NCI-H82 treated with DMSO at 0.1 percent for 48 hours (cell line): Measurements from ENCODE around the gene DPM2.

Source experiments
- DNase-seq: peaks from one replicate; lab custom pipeline; 2025; ENCODE audit not compliant: unreplicated experiment; lab: John Stamatoyannopoulos, UW

DPM2 gene

DNA sequence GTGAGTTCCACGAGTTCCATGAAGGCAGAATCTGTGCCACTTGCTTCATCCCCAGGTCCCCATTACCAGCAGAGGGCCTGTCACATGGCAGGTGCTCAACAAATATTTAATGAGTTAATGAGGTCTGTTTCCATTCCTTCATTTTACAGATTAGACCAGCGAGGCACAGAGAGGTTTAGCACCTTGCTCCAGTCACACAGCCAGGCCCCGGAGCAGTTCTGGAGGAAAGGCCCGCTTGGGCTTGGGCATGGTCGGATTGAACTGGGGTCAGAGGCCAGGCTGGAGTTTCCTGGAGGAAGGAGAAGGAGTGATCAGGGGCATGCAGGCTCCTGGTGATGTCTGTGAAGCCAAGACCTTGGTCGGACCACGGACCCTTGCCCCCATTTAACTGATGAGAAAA is 16.9 kb downstream of the DPM2 start:
- DNase-seq: no peak

DNA sequence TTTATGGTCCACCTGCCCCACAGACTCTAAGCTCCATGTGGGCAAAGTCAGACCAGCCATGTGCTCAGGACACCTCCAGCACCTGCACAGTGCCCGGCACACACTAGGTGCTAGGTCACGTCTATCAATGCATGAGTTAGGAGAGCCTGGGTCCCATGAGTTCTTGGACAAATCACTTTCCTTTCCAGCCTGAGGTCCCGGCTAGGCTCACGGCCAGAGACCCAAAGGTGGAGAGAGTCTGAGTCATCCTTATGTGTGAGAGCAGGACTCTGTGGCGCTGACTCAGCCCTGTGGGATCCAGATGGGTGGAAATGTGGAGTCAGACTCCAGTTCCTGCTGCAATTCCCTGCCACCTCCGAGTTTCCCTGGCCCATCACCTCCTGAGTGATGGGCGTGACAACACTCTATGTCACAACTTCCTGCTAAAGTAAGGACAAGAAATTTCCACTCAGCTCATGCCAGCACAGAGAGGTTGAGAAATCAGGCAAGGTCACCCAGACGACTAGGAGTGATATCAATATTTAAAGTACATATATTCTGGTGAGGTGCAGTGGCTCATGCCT is 18.3 kb downstream of the DPM2 start:
- DNase-seq: no peak

DNA sequence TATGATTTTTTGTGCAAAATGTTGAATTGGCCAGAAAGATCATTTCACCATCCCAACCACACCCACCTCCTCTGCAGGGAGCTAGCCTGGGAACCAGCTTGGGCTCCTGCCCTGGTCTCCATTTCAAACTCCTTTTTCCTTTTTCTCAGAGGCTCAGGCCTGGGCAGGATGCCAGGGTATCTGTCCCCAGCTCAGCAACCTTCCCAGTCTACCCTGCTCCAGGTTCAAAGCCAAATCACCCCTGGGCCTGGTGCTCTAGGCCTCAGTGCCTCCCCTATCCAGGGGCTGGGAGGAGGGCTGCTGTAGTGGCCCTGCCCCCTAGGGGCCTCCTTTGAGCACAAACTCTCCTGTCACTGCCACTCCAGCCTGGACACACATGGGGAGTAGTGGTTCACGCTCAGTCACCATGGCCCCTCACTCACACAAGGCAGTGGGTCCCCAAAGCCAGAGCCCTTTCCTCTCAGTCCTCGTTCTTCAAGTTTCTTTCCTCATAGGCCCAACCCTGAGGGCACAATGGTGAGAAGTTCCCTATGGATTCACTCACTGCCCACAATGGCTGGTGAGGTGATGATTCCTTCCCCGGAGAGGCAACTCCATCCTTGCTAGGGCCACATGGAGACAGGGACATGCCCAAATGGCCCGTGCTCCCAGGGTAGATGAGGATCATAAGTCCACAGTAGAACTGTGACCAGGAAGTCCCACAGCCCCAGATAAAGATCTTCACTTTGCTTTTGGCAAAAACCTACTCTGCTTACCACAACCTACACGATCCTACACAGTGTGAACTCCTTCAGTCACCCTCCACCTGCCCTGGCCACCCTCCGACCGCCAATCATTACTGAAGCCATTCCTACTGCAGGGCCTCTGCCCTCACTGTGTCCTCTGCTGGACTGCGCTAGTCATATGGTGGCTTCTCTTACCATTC is 19.2 kb downstream of the DPM2 start:
- DNase-seq: no peak

DNA sequence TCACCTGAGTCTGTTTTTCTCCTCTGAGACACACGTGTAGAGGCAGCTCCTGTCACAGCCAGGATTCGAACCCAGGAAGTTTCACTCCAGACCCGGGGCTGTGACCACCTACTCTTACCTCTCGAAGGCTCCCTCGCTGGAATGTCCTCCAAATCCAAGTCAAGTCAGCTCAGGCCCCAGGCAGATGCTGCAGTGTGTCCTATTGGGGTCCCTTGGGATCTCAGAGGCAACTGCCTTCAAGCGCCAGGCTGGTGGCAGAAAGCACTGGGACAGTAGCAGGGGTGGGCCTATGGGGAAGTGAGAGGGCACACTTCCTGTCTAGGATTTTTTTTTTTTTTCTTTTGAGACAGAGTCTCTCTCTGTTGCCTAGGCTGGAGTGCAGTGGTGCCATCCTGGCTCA is 20.1 kb downstream of the DPM2 start:
- DNase-seq: no peak

DNA sequence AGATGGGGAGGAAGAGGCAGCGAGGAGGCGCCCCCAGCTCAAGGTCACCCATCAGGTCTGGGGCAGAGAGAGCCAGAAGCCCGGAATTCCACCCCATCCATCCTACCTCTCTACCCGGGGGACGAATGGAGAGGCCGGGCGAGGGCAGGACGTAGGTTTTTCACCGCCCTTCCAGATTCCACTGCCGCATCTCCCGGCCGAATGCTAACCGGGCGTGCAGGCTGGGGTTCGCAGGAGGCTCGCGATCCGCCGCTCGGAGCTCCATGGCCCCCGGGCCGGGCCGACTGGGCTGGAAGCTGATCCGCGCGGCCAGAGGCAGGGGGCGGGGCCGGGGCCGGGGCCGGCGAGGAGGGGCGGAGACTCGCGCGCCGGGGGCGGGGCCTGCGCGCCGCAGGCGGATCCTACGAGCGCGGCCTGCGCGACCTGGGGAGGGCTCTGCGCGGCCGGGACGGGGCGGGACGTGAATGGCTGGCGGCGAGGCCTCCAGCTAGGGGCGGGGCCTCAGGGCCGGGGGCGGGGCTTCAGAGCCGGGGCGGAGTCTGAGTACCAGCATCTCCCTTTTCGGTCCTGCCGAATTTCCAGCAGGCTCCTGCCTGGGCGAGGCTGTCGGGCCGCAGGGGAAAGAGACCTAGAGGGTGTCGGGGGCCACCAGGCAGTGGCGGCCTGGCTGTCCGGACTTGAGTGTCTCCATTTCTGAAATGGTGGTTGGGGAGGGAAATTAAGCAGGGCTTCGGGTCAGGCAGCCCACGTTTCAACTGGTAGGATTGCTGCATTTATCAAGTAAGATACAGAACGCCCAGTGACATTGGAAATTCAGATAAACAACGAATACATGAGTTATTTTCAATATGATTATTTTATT is 20.7 kb downstream of the DPM2 start, which contains the start of gene ST6GALNAC4:
Gene ST6GALNAC4 (minus strand): TSS at position 322 of the 862 bp plus-strand sequence. CDS start 622 bp downstream, outside the sequence.
- peak; percentile 69 for DNase-seq

DNA sequence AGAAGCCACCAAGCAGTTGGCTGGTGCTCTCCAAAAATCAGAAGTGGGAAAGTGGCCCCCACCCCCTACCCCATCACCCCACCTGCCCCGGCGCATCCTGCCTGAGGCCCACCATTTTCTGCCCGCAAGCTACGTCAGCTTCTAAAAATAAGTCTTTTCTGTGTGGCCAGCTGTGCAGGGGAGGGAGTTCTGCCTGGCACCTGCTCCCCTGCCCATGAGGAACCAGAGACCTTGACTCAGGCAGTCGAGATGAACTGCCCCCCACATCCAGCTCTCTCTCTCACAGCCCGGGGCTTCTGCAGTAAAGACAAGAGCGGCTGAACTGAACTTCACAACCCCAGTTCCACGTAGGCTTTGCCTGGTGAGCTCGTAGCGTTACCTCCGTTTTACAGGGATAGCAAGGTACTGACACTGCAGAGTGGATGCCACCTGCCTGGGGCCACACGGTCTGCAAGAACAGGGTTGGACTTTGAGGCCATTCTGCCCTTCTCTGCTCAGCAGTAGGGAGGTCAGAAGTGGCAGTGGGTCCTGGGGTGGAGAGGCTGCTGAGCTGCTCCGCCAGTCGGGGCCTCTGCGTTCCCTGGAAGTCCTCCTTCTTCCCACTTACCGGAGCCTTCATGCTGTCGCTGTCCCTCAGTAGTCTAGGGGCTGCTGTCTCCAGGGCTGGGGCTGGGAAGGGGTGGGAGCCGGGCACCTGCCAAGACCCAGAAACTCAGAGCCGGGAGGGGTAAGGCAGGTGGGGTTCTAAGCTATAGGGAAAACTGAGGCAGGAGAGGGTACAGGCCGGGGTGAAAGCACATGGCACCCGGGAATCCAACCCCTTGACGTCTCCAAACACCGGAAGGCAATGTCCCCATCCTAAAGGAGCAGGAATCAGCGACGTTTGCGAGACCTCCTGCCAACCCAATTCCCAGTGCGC is 21.6 kb downstream of the DPM2 start:
- no peak for DNase-seq

DNA sequence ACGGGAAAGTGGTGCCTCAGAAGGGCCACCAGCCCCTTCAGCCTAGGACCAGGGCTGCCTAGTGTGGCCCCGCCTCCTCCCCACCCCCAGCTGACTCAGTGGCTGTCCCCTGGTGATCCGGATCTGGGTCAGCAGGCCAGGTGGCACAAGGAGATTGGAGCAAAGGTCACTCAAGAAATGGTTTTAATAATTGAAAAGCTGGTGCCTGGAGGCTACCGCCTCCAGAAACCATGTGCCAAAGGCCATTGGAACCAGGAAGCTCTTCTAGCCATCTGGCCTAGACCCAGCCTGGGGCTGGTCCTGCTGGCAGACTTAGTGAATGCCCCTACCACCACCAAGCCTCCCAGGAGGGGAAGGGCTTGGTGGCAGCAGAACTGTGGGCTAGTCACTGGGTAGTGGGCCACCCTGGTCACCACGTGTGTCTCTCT is 22.3 kb downstream of the DPM2 start:
- no peak for DNase-seq

DNA sequence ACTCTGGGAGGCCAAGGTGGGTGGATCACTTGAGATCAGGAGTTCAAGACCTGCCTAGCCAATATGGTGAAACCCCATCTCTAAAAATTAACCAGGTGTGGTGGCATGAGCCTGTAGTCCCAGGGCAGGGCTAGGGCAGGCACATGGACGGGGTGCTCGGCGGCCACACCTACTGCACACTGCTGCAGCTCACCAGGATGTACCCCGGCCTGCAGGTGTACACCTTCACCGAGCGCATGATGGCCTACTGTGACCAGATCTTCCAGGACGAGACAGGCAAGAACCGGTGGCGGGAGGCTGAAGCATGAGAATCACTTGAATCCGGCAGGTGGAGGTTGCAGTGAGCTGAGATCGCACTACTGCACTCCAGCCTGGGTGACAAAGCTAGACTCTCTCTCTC is 24.0 kb downstream of the DPM2 start:
- DNase-seq: no peak

DNA sequence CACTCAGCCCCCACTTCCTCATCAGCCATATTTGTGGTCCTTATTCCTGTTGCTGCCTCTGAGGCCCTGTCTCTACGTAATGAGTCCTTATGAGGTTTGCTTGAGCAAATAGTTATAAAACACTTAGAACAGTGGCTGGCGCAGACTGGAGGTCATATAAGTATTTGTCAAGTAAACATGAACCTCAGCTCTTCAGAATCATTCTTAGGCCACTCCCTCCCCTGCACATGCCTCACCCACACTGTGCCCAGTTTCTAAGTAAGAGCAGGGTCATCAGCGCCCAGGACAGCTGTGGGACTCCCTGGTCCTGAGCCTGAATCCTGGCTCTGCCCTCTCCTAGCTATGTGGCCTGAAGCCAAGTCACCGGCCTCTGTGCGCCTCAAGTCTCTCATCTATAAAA is 24.8 kb downstream of the DPM2 start:
- no peak for DNase-seq

DNA sequence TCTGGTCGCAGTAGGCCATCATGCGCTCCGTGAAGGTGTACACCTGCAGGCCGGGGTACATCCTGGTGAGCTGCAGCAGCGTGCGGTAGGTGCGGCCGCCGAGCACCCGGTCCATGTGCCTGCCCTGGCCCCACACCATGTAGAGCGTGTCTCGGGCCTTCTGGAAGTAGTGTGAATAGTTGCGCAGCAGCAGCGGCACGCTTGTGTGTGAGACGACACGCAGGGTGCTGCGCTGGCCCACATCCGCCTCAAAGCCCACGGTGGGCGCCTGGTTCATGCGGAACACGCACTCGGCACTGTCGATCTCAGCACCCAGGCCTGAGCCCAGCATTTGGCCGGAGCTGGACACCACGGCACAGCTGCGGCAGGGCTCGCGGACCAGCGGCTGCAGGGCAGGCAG is 25.4 kb downstream of the DPM2 start:
- DNase-seq: no peak

DNA sequence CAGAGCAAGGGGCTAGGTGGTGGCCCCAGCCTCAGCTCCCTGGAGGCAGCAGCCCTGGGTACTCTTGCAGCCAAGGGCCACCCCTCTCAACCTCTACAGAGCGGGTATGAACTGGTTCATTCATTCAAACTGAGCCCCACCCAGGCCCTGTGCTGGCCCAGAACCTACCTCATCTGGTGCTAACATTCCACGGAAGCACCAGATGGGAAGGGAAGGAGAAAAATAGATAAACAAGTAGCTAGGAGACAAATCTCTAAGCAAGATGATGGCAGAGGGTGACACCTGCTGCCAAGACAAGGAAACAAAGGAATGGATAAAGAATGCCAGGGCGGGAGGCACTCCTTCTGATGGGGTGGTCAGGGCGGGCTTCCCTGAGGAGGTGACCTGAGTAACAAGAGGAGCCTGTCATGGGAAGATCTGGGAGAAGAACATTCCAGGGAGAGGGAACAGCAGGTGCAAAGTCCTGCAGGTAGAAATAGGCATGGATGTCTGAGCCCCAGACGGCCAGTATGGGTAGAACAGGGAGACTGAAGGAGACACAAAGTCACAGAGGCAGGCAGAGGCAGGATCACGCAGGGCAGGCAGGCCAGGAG is 26.9 kb downstream of the DPM2 start:
- no peak for DNase-seq

DNA sequence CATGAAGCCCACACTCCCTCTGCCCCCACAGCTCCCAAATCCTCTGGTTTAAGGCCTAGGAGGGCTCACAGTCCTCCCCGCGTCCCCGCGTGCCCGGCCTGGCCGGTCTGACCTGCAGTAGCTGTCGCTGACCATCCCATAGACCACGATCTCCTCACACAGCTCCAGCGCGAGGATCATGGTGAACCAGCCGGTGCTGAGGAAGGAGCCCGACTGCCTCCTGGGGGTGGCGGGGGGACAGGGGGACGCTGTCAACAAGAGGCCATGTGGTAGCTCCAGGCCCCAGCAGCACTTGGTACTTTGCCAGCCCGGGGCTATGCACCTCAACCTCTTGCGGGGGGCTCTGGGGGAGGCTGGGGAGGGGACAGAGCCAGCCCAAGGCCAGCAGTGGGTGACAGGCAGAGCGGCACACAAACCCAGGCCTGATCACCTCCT is 27.8 kb downstream of the DPM2 start:
- DNase-seq: no peak

DNA sequence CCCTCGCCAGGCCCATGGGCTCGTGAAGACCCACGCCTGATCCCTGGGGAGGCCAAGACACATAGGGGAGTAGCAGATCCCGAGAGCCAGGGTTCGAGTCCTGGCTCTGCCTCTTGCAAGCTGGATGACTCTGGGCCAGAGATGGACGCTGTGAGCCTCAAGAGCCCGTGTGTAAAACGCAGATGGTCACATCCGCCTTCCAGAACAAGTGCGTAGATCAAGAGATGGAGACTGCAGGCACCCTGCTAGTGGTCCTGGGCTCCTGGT is 29.1 kb downstream of the DPM2 start:
- DNase-seq: no peak

DNA sequence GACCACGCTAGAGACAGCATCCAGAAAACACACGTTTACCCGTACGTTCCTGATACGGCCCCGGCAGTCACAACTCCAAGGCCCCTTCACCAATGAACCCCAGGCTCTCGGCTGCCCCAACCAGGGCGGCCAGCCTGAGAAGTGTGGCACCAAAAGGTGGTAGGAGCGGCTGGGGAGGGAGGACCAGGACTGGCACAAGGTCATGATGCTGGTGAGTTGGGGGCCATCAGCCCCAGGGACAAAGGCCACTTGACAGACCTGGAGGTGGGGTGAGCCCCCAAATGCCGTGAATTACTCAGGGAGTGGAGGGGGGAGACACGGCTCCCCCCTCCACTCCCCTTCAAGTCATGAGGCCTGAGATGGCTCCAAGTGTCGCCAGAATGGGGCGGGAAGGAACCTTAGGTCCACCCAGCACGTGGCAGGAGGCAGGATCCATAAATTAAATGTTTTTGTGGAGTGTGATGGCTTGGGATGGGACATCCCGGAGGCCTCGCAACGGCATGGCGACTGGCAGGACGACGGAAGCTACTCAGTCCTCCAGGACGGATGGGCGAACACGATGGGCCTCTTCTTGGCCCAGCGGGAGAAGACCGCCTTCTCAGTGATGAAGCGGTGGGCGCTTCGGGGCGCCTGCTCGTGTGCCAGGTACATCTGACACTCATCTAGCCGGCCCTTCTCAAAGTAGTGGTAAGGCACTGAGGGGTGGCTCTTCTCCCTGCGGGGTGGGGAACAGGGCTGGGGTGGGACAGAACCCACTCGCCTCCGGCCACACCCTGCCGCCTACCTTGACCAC is 29.6 kb downstream of the DPM2 start:
- DNase-seq: no peak

DNA sequence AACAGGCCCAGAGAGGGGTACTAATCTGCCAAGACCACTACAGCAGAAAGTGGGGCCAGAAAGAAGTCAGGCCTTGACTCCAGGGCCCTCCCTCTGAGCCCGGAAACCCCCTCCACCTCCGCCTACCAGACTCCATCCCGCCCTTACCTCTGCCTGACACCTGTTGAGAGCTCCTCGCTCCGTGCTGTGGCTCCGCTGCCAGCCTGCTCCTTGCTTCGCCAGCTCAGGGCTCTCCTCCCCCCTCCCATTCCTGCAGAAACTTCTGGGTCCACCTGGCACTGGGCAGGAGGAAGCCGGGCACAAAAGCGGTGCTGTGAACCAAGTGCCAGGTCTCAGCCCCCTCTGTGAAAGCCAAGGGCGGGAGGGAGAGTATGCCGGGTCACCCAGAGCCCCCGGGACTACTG is 31.9 kb downstream of the DPM2 start:
- no peak for DNase-seq

DNA sequence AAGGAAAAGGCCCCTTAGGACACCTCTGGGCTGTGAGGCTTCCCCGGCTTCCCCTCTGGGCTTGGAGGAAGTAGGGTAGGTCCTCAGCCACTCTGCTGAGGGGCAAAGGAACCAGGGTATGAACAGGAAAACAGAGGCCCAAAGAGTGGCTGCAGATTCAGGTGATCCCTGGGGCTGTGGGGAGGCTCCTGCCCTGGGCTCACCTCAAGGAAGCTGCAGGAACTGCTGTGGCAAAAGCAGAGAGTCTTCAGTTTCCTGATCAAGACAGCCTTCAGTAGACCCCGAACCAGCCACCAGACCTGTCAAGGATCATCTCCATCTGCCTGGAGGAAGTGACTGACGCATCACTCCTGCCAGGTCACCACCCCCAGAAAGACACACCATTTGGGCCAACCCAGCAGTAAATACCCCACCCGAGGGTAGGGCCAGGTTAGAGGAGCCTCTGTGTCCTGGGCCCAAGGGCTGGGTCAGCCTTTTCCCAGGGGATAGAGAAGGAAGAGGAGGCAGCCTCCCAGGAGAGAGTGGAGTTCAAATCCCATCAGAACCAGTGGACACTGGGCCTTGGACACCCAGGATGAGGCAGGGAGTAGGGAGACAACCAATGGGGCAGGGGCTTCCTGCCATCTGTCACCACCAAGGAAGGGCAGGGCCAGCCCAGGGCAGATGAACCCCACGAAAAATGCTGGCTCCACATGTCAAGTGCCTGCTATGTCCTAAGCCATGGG is 32.5 kb downstream of the DPM2 start:
- DNase-seq: no peak

DNA sequence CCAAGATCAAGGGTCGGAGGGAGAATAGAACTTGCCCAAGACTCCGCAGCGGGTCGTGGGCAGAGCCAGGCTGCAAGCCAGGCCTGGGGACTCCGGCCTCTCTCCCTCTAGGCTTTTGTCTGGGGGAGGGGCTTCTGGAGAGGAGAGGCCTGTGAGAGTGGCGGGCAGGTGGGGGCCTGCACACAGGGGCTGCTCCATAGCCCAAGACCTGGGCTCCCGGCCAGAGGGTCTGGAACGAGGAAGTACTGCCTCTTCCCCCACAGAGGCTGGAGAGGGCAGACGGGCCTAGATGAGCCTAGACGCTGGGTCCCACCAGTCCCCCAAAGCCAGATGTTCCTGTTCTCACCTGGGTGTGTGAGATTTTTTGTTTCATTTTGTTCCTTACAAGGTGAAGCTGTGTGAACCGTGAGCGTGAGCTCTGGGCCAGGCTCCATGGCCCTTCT is 33.1 kb downstream of the DPM2 start:
- DNase-seq: no peak

DNA sequence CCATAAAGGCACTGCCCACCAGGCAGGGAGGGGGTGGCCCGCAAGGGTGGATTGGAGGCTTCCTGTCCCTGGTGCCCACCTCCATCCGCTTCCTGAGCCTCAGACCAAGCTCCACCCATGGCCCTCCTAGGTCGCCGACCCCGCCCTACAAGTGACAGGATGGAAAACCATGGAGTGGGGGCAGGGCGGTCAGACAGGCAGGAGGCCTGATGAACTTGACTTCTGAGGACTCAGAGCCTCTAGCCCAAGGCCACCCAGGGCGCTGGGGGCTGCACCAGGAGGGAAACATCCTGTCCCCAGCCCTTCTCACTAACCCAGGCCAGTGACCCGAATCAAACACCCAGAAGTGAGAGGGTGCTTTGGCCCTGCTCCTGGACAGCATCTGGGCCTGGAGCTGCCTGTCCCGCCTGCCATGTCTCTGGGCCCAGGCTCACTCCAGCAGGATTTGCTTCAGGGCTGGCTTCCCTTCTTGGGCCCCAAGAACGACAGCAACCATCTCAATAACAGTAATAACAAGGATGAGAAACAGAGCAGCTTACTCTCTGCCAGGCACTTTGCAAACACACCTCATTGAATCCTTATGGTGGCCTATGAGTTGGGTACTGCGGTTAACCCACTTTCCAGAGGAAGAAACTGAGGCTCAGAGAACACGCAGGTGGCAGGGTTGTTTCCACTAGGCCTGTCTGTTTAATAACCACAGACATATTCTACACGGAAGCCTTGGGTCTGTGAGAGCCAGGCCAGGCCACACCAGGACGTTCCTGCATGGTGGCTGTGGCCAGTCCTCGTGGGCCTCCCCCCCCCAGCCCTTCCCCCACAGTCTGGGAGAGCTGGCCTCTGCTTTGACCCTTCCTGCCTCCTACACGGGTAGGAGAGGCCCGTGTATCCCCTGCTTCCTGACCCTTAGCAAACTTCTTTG is 33.8 kb downstream of the DPM2 start:
- no peak for DNase-seq
